ENCODE measurements around the gene MAB21L2. TPM values are rescaled to one million over a fixed set of nuclear protein-coding genes. Genes with fewer than 3 reads are reported as not detected.

Gene MAB21L2
- total RNA-seq, 1 experiment from 2014 or later, result not detected

DNA sequence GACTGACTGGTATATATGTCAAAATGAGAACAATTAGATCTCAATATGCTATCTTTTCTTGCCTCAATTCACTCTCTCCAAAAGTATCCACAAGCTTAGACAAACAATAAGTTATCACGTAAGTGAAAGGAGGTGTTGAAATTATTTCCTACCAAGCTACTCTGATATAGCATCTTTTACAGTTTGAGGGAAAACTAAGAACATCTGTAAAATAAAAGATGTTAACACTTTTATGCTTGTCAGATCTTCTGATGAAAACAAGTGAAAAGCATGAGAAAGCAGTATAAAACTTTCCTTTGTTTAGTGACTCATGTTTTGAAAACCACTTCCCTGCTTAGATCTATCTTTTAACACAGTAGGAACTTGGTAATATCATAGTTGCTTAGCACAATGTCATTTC is 8.4 kb upstream of the MAB21L2 start (continued):
- TF ChIP-seq ZFX (IDR thresholded peaks at IDR 0.05) (no peak), POLR2AphosphoS5 (IDR thresholded peaks at IDR 0.05; ENCODE audit: low read depth, low read length) (no peak), ELF1 (IDR thresholded peaks at IDR 0.05; ENCODE audit: borderline replicate concordance, low read depth) (no peak)

DNA sequence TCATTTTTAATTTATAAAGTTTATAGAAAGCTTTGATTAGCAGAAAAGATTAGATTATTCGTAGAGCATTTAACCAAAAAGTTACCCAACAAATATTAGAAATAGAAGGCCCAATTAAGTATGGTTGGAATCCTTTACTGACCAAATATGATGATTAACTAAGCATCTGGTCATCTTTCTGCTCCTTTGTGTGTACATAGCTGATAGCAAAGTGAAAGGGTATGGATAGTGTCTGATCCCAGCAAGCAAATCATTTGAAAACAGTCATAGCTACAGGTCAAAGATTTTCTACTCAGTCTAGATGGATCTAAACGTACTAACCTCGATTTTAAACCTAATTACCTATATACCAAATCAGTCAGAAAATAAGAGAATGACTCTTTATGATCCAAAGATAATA is 7.3 kb upstream of the MAB21L2 start:
- H3K9me3 ChIP-seq (ENCODE audit: control insufficient read depth in 1 of 2, insufficient read depth in 1 of 2, low read depth in 1 of 2, low read length in 2 of 2), result no peaks in the 10 kb centered on the region
- DNase-seq (ENCODE audit: low read depth, low spot score) (no peak), ATAC-seq (no peak)
- TF ChIP-seq YY1 (IDR thresholded peaks at IDR 0.05; ENCODE audit: extremely low read depth, insufficient replicate concordance, low read depth, low read length) (no peak), FOSL1 (IDR thresholded peaks at IDR 0.05; ENCODE audit: low read depth) (no peak)
- no peak overlapping the region for H3K9ac ChIP-seq (ENCODE audit: low read length)
- H4K20me1 ChIP-seq (ENCODE audit: insufficient read depth), result no peaks in the 10 kb centered on the region
- H3K27ac ChIP-seq (ENCODE audit: low read depth, low read length), result no peak overlapping the region
- BruUV-seq (replicated peaks), result no TSS peak
- H3K4me1 ChIP-seq (ENCODE audit: control insufficient read depth in 1 of 2, insufficient read depth in 2 of 2, low read length in 2 of 2), result no peaks in the 10 kb centered on the region
- intact Hi-C loops (cut with micrococcal nuclease), result no loop called here
- H3K4me2 ChIP-seq (ENCODE audit: low read length), result no peak overlapping the region
- POLR2A ChIA-PET, result no interaction called here
- no peak overlapping the region for H2AFZ ChIP-seq (ENCODE audit: low read depth, low read length, poor library complexity, severe bottlenecking)
- CTCF ChIA-PET, result no interaction called here
- H3K27me3 ChIP-seq (ENCODE audit: insufficient read depth, low read length), result no peaks in the 10 kb centered on the region
- H3K79me2 ChIP-seq (ENCODE audit: insufficient read depth, low read length), result no peaks in the 10 kb centered on the region
- H3K36me3 ChIP-seq (ENCODE audit: control insufficient read depth in 1 of 2, insufficient read depth in 2 of 2, low read length in 2 of 2), result no peaks in the 10 kb centered on the region
- RAD21 ChIA-PET (ENCODE audit: low non-redundant PET in 1 of 2, low total read pairs in 2 of 2, uncharacterized antibody in 2 of 2, unreplicated experiment in 2 of 2), result no interaction called here
- H3K9me2 ChIP-seq (ENCODE audit: insufficient read depth), result no peaks in the 10 kb centered on the region
- no peak overlapping the region for H3K4me3 ChIP-seq (replicated peaks in 1 of 2; ENCODE audit: low read depth in 1 of 2, low read length in 2 of 2)

GRCh38 chr4:150577796-150578195 is 4.2 kb upstream of the MAB21L2 start:
- CTCF ChIA-PET, result no interaction called here
- Histone ChIP-seq H3K4me2 (ENCODE audit: low read length) (no peak overlapping the region), H3K9me2 (ENCODE audit: insufficient read depth) (no peaks in the 10 kb centered on the region), H3K79me2 (ENCODE audit: insufficient read depth, low read length) (no peaks in the 10 kb centered on the region), H3K27me3 (ENCODE audit: insufficient read depth, low read length) (no peaks in the 10 kb centered on the region), H3K27ac (ENCODE audit: low read depth, low read length) (no peak overlapping the region), H3K9ac (ENCODE audit: low read length) (no peak overlapping the region), H3K4me3 (replicated peaks in 1 of 2; ENCODE audit: low read depth in 1 of 2, low read length in 2 of 2) (no peak overlapping the region), H2AFZ (ENCODE audit: low read depth, low read length, poor library complexity, severe bottlenecking) (no peak overlapping the region), H3K9me3 (ENCODE audit: control insufficient read depth in 1 of 2, insufficient read depth in 1 of 2, low read depth in 1 of 2, low read length in 2 of 2) (no peaks in the 10 kb centered on the region), H3K36me3 (ENCODE audit: control insufficient read depth in 1 of 2, insufficient read depth in 2 of 2, low read length in 2 of 2) (no peaks in the 10 kb centered on the region), H4K20me1 (ENCODE audit: insufficient read depth) (no peaks in the 10 kb centered on the region), H3K4me1 (ENCODE audit: control insufficient read depth in 1 of 2, insufficient read depth in 2 of 2, low read length in 2 of 2) (no peaks in the 10 kb centered on the region)
- BruUV-seq (replicated peaks), result no TSS peak
- POLR2A ChIA-PET, result no interaction called here
- intact Hi-C loops (cut with micrococcal nuclease), result no loop called here
- TF ChIP-seq JUND (IDR thresholded peaks at IDR 0.05), result no peak
- TF ChIP-seq CBX3 (IDR thresholded peaks at IDR 0.05; ENCODE audit: low read depth), result no peak
- TF ChIP-seq ELF1 (IDR thresholded peaks at IDR 0.05; ENCODE audit: borderline replicate concordance, low read depth), result no peak
- TF ChIP-seq ZFX (IDR thresholded peaks at IDR 0.05), result no peak
- no peak for TF ChIP-seq CEBPB (IDR thresholded peaks at IDR 0.05; ENCODE audit: low read depth)
- RAD21 ChIA-PET (ENCODE audit: low non-redundant PET in 1 of 2, low total read pairs in 2 of 2, uncharacterized antibody in 2 of 2, unreplicated experiment in 2 of 2), result no interaction called here
- no peak for ATAC-seq
- no peak for DNase-seq (ENCODE audit: low read depth, low spot score)
